NCI-H1105 treated with DMSO at 0.1 percent for 48 hours (cell line): Measurements from ENCODE around the gene CCT7.
A peak's percentile ranks its signal among the peaks of the same experiment; 100 is the strongest.

Source experiments
- DNase-seq: peaks from one replicate; lab custom pipeline; 2025; lab: John Stamatoyannopoulos, UW

The CCT7 gene

DNA sequence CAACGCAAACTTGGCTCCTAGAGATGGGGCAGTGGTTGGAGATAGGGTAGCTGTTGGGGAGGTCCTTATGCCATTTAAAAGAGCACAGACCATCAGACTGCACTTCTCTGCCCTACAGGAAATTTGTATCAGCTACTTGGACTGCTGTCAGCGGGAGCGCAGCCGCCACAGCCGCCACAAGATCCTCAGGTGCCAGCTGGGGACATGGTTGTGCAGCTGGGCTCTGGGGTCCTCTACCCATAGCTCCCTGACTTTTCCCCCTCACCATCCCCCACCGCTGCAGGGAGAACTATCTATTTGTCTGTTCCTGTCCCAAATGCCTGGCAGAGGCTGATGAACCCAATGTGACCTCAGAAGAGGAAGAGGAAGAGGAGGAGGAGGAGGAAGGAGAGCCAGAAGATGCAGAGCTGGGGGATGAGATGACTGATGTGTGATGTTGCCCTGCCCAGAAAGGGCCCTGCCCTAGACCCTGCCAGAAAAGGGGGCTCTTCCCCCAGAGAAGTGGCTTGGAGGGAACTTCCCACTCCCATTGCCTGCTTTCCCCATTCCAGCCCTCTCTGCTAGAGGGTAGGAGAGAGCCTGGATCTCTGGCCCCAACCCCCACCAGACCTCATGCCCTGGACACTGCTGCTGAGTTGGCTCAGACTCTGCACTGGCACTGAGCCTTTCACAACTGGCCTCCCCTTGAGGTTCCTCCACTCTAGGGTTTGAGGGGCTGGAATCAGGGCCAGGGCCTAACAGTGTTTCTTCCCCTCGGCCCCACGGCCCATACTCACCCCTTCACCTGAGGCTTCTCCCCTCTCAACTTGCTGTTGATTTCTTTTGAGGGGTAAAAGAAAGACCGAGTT lies 8.4 kb upstream of the CCT7 start:
- DNase-seq: no peak

DNA sequence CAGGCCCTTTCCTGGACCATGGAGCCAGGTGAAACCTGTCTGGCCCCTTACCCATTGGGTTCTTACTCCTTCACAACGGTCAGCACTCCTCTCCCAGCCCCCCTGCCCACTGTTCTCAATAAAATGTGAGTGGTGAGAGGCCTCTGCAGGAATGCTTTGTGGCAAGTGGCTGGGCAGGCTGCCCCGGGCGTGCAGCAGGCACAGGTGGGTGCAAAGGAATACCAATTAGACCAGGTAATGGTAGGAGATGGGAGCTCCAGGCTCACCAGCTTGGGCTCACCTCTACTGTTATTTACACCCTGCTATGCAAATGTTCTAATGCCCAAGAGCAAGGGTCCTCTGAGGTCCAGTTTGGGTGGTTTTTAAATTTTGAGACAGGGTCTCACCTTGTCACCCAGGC lies 7.0 kb upstream of the CCT7 start:
- DNase-seq: no peak

DNA sequence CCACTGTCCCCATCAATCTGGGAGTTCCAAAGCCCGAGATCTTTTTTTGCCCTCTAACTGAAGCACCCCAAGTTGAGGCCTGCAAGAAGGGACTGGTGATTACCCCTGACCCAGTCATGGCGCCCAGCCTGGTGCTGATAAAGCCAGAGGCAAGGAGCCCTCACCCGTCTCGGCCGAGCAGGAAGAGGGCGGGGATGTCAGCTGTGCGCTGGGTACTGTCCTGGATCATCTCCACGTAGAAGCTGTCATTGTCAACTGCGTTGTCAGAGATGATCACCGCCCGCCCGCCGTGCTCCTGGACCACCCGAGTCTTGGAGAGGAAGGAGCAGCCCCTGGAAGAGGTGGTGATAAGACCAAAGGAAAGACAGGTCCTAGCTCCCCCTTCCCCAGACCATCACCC lies 5.5 kb upstream of the CCT7 start:
- DNase-seq: no peak

- DNase-seq: no peak
These were observed 1.5 kb upstream of the CCT7 start for GRCh38 chr2:73232403-73233153.

GRCh38 chr2:73233154-73233931 lies 765 bp upstream of the CCT7 start, which contains the start of gene PRADC1:
PRADC1 (minus strand) TSS chr2:73233239; CDS start chr2:73233160, 79 bp downstream.
- peak; percentile 97 for DNase-seq

DNA sequence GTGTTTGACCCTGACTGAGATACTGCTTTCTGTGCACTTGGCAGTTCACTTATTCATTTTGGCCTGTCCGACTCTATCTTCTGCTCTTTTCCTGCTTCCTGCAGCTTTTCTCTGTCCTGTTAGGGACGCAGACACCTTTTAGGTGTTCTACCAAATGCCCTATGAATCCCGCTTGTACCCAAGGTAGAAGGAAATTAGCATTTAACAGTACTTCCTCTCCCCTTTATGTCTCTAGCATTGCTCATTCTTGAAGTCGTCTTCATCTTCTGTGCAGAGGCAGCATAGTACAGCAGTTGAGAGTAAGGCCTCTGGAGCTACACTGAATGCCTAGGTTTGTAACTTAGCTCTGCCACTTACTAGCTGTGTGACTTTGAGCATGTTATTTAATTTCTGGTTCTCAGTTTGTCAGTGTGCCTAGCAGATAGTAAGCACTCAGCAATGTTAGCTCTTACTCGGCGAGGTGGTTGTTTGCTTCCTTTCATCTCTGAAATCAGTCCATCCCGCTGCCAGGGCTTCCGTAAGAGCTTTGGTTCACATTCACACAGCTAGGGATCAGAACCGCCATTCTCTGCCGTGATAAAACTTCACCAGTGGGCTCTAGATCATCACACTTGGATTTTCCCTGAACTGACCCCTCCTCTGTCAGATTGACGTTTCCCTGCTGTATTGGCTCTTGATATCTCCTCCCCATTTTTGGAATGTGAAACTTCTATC lies 1.4 kb downstream of the CCT7 start:
- DNase-seq: no peak

- no peak for DNase-seq
These were observed 3.1 kb downstream of the CCT7 start for GRCh38 chr2:73237168-73237567.

GRCh38 chr2:73238149-73238548 lies 4.0 kb downstream of the CCT7 start:
- DNase-seq: no peak

DNA sequence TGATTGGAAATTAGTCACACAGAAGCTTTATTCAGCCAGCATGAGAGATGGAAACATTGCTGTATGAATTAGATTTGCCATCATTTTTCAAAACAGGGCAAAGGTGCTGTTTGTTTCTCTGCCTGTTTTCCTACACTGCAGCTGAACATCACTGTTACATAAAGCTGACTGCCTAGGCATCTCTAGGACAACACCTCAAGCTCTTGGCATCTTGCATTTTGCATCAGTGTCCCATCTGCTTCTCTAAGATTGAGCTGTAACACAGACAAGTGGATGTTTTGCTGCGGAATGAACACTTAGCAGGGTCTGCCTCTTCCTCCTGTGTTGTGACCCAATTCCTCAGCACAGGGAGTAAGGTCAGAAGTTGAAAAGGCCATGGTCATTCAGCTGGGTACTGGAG lies 4.9 kb downstream of the CCT7 start:
- no peak for DNase-seq

DNA sequence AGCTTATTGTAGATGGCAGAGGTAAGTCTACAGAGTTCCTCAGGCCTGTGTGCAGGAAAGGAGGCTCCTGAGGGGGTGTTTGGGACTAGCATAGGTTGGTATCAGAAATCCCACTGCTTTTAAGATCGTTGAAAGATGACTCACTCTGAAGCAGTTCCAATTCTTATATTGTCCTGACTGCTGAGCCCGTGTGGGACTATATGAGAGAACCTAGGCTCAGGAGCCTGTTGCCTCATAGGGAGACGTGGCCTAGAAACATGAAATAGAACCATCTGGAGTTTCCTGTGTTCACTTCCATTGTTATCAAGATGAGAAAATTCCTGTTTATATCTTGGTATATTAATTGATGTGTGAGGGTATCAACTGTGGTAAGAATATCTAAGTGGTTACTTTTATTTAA lies 5.7 kb downstream of the CCT7 start:
- no peak for DNase-seq

DNA sequence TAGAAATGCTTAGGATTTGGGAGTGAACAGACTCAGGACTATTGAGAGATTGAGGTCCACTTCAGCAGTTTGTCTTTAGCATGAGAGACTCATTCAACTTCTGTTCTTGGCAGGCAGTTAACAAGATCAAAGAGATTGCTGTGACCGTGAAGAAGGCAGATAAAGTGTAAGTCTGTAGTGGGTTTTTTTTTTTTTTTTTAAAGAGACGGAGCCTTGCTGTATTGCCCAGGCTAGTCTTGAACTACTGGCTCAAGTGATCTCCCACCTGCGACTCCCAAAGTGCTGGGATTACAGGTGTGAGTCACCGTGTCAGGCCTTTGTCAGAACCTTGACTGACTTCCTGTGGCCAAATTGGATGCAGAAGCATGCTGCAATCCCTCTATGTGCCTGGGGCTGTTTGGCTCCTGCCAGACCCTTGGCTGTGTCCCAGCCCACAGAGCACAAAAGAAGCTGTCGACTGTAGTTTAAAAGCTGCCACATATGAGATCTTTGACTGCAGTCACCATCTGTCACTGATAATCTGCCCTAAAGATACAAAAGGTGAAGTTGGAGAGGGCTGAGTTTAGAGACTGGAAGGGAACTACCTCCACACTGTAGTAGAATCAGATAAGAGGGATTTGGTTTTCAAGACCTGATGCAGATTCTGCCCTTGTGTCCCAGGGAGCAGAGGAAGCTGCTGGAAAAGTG lies 9.9 kb downstream of the CCT7 start:
- peak; percentile 16 for DNase-seq

- DNase-seq: no peak
These were observed 10.5 kb downstream of the CCT7 start for GRCh38 chr2:73244580-73244979.

GRCh38 chr2:73246850-73247249 lies 12.7 kb downstream of the CCT7 start:
- no peak for DNase-seq

DNA sequence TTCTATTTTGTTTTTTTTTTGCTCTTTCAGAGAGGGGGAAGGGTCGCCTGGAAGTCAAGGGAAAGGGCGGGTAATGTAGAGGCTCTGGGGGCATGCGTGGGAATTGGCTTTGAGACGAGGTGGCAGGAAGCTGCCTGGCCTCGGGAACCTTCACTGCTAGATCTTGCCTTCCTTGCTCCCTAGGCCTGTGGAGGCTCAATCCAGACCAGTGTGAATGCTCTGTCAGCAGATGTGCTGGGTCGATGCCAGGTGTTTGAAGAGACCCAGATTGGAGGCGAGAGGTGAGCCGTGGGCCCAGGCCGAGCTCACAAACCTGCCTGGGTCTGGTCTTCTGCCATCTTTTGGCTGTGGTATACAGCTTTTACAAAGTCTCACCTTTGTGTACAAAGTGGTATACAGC lies 15.5 kb downstream of the CCT7 start:
- no peak for DNase-seq

GRCh38 chr2:73250872-73251846 lies 17.1 kb downstream of the CCT7 start:
- DNase-seq: no peak

GRCh38 chr2:73252238-73253027 lies 18.3 kb downstream of the CCT7 start:
- no peak for DNase-seq

DNA sequence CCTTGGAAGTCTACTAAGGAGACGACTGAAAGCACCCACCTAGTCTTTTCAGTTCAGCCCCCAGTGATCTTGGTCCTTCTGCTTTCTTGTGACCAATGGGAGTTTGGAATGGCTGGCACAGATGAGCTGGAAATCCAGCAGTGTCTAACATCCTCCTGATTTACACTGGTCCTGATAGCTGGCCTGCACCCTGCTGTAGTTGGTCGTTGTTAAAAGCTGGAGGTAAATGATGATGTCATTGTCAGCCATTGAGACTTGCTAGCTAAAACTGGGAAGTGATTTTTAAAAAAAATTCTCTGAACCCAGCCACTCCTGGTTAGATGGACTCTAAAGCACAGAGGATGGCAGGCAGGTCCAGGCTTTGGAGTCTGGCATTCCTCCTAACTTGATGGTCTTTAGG lies 19.3 kb downstream of the CCT7 start:
- DNase-seq: no peak

GRCh38 chr2:73253901-73254300 lies 19.8 kb downstream of the CCT7 start:
- no peak for DNase-seq

DNA sequence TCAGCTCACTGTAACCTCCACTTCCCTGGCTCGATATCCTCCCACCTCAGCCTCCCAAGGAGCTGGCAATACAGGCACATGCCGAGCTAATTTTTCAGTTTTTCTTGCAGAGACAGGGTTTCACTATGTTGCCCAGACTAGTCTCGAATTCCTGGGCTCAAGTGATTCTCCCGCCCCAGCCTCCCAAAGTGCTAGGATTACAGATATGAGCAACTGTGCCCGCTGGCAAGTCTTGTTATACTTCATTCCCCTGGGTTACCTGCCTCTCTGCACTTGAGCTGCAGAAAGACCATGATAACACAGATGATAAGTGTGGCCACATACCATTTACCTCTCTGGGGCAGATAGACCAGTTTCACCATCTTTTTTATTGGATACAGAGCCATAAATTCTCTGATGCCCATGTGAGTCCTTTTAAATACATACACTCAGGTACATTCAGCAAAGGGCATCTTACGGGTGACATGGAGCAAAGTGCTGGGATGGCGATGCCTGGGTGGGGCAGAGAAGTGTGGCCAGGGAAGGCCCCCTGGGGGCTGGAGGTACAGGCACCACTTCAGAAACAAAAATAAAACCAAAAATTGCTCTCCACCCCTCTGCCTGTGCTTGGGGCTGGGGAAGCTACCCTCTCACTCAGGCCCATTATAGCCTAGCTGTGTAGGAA lies 20.4 kb downstream of the CCT7 start:
- no peak for DNase-seq
